Stimulated activated CD8-positive, alpha-beta memory T cell treated with anti-CD3 and anti-CD28 coated beads, Interleukin-12 subunit alpha, Interleukin-12 subunit beta, amount 100 ng/mL, for 24 hours (primary cell): ENCODE data around the gene LENG8.
"Not testable (repeated sequence)": the region's sequence is repeated elsewhere in the genome, so short reads cannot be mapped to it uniquely, and the experiment has no call there.

Source experiments
- DNase-seq: peaks from one replicate; pipeline ENCODE4 v3.0.0-alpha.2; 2020; ENCODE audit errors: extremely low read depth

Gene LENG8

GRCh38 chr19:54440641-54441040 lies 8.4 kb upstream of the LENG8 start:
- no peak for DNase-seq

GRCh38 chr19:54444737-54445136 lies 4.3 kb upstream of the LENG8 start:
- no peak for DNase-seq

DNA sequence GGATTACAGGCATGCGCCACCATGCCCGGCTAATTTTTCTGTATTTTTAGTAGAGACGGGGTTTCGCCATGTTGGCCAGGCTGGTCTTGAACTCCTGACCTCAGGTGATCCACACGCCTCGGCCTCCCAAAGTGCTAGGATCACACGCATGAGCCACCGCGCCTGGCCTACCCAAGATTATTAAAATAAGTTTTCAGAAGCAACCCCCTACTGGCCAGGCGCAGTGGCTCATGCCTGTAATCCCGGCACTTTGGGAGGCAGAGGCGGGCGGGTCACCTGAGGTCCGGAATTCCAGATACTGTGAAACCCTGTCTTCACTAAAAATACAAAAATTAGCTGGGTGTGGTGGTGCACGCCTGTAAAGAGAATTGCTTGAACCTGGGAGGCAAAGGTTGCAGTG lies 2.6 kb upstream of the LENG8 start:
- not testable (repeated sequence) for DNase-seq

GRCh38 chr19:54448040-54448773 lies 792 bp upstream of the LENG8 start:
- no peak for DNase-seq

GRCh38 chr19:54449701-54450069 lies 686 bp downstream of the LENG8 start:
- no peak for DNase-seq

GRCh38 chr19:54451331-54451871 lies 2.4 kb downstream of the LENG8 start:
- no peak for DNase-seq

DNA sequence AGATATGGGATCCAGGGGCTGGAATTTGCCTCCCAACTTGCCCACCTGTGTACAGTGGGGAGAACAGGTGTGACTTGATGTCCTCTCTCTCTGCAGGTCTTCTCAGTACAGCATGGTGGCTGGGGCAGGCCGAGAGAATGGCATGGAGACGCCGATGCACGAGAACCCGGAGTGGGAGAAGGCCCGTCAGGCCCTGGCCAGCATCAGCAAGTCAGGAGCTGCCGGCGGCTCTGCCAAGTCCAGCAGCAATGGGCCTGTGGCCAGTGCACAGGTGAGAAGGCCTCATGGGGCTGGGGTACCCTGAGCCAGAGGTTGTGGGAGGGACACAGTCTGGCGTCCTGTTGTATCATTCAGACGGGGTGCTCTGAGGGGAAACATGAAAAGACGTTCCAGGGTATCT lies 3.0 kb downstream of the LENG8 start:
- no peak for DNase-seq

GRCh38 chr19:54452626-54453025 lies 3.6 kb downstream of the LENG8 start:
- no peak for DNase-seq

GRCh38 chr19:54453921-54454780 lies 5.2 kb downstream of the LENG8 start:
- no peak for DNase-seq

DNA sequence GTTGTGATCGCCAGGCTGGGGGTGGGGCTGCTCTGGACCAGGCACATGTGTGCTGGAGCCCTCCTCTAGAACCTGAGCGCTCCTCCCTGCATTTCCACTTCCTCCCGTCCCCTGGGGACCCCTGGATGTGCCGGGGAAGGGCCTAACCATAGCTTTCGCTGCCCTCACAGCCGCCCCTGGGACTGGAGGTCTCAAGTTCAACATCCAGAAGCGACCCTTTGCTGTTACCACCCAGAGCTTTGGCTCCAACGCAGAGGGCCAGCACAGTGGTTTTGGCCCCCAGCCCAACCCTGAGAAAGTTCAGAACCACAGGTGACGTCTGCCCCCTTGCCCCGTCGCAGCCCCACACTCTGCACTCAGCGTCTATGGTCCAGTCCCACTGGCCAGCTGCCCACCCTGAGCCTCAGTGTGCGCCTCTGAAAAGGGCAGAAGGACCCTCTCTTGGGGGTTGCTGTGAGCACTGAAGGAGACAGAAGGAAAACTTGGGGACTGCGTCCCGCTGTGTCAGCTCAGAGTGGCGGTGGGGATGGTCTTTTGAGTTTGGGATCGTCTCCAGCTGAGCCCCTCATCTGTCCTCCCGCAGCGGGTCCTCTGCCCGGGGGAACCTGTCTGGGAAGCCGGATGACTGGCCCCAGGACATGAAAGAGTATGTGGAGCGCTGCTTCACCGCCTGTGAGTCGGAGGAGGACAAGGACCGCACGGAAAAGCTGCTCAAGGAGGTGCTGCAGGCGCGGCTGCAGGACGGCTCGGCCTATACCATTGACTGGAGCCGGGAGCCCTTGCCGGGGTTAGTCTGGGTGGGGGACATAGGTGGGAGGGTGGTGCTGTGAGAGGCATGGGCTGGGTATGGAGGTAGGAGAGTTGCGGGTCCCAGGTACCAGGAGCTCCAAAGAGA lies 6.0 kb downstream of the LENG8 start:
- no peak for DNase-seq

GRCh38 chr19:54455786-54456422 lies 6.9 kb downstream of the LENG8 start:
- DNase-seq = no peak

DNA sequence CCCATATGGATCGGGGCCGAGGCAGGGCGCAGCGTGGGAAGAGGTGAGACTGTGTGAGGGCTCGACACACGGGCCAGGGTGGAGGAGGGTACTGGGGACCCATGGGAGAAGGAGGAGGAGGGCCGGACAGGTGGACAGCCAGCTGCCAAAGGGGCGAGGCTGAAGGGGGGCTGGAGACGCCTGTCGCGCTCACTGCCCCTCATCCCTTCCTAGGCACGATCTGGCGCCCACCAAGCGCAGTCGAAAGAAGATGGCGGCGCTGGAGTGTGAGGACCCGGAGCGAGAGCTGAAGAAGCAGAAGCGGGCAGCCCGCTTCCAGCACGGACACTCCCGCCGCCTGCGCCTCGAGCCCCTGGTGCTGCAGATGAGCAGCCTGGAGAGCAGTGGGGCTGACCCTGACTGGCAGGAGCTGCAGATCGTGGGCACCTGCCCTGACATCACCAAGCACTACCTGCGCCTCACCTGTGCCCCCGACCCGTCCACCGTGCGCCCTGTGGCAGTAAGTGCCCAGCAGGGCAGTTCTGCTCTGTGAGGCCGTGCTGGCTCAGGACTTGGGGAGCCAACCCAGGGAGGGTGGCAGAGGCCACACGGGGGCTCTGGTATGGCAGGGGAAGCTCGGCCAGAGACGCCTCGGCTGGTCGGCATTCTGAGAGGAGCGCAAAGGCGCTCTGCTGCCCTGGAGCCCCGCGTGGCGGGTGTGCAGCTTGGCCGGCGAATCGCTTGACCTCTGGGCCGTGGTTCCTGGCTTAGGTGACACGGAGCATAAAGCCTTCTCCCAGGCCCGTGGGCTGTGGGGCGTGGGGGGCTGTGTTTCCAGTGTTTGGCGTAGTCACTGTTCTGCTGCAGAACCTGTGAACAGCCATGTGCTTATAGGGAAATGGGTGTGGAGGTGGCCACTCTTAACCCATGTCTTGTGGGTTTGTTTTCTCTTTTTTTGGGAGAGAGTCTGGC lies 7.7 kb downstream of the LENG8 start:
- DNase-seq = no peak

DNA sequence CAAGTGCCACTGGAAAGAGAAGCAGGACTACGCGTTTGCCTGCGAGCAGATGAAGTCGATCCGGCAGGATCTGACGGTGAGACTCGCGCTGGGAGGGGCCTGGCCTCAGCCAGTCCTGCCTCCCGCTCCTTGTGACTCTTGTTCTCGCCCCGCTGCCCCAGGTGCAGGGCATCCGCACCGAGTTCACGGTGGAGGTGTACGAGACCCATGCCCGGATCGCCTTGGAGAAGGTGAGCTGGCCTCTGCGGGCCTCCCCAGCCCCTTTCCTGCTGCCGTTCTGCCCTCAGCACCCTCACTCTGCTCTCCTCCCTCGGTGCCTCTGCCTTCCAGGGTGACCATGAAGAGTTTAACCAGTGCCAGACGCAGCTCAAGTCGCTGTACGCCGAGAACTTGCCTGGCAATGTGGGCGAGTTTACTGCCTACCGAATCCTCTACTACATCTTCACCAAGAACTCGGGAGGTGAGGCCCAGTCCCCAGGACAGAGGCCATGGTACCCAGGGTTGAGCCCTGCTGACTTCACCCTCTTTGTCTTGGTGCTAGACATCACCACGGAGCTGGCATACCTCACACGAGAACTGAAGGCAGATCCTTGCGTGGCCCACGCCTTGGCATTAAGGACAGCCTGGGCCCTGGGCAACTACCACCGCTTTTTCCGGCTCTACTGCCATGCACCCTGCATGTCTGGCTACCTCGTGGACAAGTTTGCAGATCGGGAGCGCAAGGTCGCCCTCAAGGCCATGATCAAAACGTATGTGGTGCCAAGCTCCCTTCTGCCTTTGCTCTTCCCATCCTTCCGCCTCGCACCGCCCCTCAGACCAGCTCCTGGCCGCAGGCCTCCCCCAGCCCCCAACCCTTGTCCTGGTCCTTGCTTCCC lies 9.0 kb downstream of the LENG8 start:
- DNase-seq = no peak

GRCh38 chr19:54458648-54459281 lies 9.8 kb downstream of the LENG8 start:
- DNase-seq = no peak

DNA sequence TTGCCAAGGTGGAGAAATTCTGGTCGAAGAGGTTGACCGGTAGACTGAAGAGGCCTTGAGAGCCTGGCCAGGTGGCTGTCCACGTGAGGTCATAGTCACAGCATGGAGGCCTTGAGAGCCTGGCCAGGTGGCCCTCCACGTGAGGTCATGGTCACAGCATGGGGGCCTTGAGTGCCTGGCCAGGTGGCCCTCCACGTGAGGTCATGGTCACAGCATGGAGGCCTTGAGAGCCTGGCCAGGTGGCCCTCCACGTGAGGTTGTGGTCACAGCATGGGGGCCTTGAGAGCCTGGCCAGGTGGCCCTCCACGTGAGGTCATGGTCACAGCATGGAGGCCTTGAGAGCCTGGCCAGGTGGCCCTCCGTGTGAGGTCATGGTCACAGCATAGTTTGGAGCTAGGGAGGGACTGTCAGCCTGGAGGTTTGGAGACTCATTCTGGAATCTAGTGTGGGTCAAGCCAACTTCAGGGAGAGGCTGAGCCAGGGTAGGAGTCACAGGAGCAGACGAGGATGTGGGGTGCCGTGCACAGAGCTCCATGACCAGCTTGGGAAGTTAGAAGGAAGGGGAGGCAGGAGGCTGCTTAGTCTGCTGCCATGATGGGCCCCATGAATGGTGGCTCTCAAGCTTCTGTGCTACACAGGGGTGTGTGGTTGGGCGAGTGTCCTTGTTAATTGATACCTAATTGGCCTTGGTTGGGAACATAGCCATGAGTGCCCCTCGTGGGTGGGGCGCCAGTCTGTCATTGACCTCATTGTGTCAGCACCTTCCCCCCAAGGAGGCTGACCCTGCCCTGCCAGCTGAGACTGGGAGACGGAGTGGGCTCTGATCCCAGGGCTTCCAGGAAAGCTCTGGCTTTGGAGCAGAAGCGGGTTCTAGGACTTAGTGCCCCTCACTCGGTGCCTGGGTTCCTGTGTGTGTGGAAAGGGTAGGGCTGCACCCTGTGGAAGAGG lies 10.6 kb downstream of the LENG8 start:
- no peak for DNase-seq

DNA sequence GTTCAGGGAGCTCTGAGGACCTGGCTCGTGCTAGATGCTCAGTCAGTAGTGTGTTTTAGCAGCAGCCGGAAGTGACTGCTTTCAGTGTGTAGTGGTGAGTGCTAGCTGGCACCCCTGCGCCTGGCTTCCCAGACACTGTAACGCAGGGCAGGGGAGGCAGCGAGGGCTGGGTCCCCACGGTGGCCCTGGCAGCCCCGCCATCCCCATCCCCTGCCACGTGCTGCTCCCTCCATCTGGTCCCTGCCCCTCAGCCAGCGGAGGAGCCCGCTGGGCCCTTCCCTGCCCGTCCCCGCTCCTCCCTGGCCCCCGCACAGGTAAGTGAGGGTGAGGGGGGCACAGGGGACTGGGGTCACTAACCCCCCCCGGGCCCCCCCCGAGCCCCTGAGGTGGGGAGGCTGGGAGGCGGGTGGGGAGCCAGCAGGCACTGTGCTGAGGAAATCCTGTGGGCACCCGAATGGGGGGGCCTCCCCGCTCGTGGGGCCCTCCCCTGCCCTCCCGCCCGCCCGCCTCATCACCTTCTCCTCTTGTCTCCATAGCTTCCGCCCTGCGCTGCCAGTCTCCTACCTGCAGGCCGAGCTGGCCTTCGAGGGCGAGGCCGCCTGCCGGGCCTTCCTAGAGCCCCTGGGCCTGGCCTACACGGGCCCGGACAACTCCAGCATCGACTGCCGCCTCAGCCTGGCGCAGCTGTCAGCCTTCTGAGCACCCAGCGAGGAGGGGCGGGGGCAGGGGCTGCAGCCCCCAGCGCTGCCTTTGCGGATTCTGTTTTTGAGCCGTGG lies 11.4 kb downstream of the LENG8 start:
- DNase-seq = no peak

DNA sequence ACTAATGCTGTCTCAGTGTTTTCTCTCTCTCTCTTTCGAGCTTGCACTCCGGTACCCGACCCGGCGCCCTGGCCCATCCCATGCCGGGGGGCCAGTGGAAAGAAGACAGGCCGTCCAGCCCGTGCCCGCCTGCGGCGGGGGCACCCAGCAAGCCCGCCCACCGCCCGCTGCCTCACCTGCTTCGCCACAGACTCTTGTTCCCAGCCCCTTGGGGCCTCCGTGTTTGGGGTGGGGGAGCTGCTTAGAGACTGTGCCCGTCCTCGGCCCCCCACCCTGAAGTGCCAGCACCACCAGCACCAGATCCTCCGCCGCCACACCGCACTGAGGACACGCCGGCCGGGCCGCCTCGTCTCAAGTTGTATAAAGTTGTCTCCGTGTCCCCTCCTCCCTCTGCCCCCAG lies 12.2 kb downstream of the LENG8 start:
- DNase-seq = no peak
